GM19438 (cell line): Measurements from ENCODE around the gene KRT85.
"Not testable (repeated sequence)": the region's sequence is repeated elsewhere in the genome, so short reads cannot be mapped to it uniquely, and the experiment has no call there.

Source experiments
- ATAC-seq: cut with Tn5 transposase; IDR thresholded peaks from one replicate; pipeline ENCODE4 v1.9.1; 2021; ENCODE audit warnings: low read depth; ENCODE audit not compliant: unreplicated experiment

The KRT85 gene

GRCh38 chr12:52351196-52352059, 15.9 kb downstream of the KRT85 start:
- ATAC-seq: no peak

GRCh38 chr12:52350786-52351185, 16.5 kb downstream of the KRT85 start:
- ATAC-seq: no peak

DNA sequence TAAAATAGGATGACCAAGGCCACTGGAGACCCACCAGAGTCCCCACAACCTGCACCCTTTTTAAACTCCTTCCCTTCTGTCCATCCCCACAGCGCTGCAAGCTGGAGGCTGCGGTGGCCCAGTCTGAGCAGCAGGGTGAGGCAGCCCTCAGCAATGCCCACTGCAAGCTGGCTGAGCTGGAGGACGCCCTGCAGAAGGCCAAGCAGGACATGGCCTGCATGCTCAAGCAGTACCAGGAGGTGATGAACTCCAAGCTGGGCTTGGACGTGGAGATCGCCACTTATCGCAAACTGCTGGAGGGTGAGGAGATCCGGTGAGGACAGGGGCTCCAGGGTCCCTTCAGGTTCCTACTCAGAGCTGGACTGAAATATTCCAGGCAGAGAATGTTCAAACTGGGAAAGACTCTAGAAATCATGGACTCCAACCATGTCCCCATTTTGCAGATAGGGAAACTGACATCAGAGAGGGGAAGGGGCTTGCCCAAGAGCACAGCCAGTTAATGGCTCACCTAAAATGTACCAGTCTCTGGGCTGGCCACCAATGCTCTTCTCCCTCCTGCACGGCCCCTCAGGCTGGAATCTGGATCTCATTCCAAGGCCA, 17.2 kb downstream of the KRT85 start:
- no peak for ATAC-seq

GRCh38 chr12:52349196-52349595, 18.1 kb downstream of the KRT85 start:
- ATAC-seq: no peak

- ATAC-seq: no peak
These were observed 19.4 kb downstream of the KRT85 start for GRCh38 chr12:52347551-52348510.

DNA sequence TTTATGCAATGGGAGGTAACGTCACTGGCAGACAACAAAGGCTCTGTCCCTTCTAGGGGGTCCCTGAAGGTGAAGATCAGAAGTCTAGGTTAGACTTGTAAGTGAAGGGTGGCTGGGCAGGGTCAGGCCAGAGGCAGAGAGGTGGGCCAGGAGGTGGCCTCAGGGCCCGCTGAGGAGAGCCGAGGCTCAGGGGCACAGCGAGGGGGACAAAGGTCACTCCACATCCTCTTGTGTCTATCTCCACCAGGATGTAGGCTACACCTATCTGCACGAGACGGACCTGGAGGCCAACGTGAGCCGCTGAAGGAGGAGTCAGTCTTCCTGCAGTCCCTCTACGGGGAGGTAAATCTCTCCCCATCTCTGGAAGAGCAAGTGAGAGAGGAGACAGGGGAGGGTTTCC, 20.3 kb downstream of the KRT85 start:
- no peak for ATAC-seq

DNA sequence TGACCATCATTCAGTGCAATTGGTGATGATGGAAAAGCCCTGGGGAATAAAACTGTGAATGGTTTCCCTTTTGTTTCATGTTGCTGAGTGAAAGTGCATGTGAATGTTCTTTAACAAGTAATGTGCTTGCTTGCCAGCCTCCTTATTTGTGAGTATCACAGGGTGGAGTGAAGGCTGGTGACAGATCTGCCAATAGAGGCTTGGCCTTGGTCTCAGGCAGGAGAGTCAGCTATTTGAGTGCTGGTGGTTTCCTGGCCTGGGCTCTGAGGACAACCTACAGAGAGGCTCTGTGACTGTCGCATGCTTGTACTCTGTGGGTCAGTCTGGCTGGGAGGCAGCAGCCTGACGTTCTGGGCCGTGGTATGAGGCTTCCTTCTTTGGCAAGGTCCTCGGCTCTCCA, 20.7 kb downstream of the KRT85 start:
- ATAC-seq: no peak

DNA sequence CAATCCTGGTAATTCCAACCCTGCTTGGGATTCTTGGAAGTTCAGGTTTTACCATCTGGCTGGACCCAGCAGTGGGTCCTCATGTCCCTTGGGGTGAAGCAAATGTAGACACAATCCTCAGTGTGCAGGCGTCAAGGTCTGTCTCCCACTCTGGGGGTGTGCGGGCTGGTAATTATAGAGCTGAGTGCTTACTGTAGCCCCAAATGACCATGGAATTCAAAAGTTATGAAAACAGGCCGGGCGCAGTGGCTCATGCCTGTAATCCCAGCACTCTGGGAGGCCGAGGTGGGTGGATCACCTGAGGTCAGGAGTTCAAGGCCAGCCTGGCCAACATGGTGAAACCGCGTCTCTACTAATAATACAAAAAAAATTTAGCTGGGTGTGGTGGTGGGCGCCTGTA, 22.2 kb downstream of the KRT85 start:
- ATAC-seq: not testable (repeated sequence)

DNA sequence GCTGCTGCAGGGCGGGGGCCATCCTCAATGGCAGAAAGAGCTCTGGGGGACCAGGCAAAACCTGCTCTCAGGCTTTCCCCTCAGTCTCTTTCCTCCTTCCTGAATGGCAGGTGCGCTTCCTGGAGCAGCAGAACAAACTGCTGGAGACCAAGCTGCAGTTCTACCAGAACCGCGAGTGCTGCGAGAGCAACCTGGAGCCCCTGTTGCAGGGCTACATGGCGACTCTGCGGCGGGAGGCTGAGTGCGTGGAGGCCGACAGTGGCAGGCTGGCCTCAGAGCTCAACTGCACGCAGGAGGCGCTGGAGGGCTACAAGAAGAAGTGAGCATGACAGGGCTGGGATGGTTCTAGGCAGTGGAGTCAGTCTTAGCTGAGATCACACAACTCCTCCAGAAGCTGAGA, 23.2 kb downstream of the KRT85 start:
- no peak for ATAC-seq

GRCh38 chr12:52343550-52343949, 23.7 kb downstream of the KRT85 start:
- no peak for ATAC-seq

DNA sequence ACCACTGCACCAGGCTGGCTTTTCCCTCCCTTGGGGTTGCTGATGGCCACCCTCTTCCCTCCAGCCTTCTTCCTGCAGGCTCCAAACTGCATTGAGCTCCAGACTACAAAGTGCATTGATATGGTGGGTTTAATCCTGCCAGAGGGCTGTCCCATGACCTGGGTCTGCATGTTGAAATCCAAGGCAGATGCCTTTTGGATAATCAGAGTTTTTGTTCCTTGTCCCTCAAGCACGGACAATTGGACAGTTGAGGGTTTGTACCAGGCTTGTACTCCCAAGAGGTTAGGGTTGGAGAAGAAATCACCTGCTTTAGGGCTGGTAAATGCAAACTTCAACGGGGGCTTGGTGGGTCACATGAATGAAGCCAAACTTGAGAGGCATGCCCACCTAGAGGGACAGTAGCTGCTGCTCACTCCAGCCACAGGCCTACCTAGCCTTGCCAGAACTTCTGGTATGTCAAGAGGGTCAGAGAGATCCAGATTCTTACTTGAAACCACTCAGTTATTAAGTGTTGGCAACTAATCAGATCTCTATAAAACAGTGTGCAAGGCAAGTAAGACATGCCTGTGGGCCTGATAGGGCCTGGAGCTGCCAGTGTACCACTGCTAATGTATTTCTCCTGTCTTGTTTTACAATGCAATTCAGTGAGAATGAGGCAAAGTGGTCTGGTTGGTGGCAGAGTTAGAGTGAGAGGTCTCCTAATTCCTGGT, 24.3 kb downstream of the KRT85 start:
- ATAC-seq: no peak

DNA sequence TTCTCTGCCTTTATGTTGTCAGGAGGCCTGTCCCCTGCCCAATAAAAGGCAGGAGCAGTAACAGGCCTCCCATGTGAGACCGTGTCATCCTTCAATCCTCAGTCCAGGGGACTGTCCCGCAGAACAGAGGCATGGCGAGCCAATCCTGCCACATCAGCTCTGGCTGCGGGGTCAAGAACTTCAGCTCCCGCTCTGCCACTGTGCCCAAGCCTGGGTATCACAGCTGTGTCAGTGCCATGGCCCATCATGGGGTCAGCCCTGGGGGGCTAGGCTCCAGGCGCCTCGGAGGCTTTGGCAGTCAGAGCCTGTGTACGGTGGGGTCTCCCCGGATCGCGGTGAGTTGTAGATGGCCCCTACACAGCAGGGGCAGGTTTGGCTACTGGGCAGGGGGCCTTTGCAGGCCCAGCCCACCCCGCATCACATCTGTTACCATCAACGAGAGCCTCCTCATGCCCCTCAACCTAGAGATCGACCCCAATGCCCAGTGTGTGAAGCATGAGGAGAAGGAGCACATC, 26.2 kb downstream of the KRT85 start:
- ATAC-seq: no peak

DNA sequence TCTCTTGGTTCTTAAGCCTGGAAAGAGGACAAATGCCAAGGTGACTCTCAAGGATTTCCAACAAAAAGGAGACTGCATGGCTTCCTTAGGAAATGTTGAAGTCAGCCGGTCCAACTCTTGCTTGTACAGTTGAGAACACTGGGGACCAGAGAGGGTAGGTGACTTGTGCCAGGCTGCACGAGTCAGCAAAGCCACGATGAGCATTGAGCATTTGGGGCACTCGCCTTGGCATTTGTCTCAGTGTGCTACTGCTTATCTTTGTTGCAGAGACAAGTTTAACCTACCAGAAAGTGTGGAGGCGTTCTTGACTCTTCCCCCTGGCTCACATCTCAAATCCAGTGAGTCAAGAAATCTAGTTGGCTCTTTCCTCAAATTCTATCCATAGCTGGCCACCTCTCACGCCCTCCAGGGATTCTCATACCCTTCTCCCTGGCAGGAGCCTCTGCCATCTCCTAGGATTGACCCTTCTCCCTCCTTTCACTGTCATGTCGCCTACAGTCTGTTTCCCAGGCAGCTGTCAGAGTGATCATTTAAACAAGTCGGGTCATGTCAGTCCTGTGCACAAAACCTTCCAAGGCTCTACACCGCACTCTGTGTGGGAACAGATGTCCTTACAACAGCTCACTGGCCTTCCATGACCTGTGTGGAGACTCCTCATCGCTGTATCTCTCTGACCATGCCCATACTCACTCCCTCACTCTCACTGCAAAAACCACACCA, 28.9 kb downstream of the KRT85 start:
- no peak for ATAC-seq

DNA sequence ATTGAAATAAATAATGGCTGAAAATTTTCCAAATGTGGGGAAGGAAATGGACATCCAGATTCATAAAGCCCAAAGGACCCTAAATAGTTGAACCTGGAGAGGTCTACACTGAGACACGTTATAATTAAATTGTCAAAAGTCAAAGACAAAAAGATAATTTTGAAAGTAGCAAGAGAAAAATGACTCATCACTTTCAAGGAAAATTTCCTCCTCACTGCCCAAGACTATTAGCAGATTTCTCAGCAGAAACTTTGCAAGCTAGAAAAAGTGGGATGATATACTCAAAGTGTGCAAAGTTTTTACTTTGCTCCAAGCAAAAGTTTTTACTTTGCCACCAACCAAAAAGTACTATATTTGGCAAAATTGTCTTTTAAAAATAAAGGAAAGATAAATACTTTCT, 30.2 kb downstream of the KRT85 start:
- no peak for ATAC-seq

DNA sequence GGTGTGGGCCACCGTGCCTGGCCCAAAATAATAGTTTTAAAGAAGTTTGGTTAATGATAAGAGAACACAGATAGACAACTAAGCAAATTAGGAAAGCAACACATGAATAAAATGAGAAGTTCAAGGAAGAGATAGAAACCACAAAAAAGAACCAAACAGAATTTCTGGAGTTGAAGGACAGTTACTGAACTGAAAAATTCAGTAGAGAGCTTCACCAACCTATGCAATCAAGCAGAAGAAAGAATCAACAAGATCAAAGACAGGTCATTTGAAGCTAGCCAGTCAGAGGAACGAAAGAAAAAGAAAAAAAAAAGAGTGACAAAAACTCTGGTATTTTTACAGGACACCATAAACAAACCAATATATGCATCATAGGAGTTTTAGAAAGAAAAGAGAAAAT, 30.6 kb downstream of the KRT85 start:
- no peak for ATAC-seq

DNA sequence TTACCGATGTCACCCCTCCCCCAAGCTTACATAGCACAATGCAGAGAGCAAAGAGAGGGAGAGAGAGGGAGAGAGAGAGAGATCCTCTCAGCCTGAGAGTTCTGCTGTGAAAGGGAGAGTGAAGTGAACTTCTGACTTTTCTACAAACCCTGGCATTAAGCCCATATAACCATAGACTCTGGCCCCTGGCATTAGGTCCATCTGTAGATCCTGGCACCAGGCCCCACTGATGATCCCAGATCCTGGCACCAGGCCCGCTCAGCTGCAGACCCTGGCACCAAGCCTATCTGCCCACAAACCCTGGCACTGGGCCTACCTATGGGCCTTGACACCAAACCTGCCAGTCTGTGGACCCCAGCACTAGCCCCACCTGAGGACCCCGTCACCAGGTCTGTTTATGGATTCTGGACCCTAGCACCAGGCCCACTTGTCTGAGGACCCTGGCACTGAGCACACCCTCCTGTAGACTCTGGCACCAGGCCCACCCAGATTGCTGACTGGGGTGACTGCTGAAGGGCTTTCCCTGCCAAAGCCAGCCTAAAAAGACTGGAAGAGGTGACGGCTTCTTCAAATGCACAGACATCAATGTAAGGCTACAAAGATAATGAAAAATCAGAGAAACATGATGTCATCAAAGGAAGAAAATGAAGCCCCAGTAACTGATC, 31.6 kb downstream of the KRT85 start:
- no peak for ATAC-seq

DNA sequence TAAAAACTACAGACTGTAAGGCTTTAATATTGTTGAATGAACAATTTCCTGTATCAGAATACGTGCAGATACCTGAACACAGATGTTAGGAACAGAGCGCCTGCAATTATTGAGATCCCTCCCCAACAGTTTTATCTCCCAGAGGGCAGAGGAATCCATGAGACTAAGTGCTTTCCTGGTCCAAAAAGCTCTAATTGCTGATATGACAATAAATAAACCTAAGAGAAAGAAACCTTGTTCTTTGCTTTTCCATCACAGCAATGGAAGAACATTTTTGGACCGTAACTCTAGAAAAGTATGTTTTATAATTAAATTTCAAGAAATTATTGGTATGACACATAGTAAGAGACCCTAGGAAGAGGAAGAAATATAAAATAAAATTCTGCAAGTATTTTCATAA, 33.1 kb downstream of the KRT85 start:
- ATAC-seq: no peak

GRCh38 chr12:52333321-52333720, 34.0 kb downstream of the KRT85 start:
- no peak for ATAC-seq

GRCh38 chr12:52332381-52332780, 34.9 kb downstream of the KRT85 start:
- no peak for ATAC-seq
